NCI-H1694 treated with DMSO at 0.1 percent for 48 hours (cell line): ENCODE results near the gene GIGYF2.

Source experiments
- DNase-seq: peaks from one replicate; lab custom pipeline; 2025; lab: John Stamatoyannopoulos, UW

Gene GIGYF2

GRCh38 chr2:232749331-232749730 lies 52.2 kb downstream of the GIGYF2 start:
- no peak for DNase-seq

GRCh38 chr2:232750135-232750671 lies 53.1 kb downstream of the GIGYF2 start:
- no peak for DNase-seq

- DNase-seq: no peak
These were observed 60.8 kb downstream of the GIGYF2 start for GRCh38 chr2:232757905-232758304.

- peak; percentile 61 for DNase-seq
These were observed 64.3 kb downstream of the GIGYF2 start for GRCh38 chr2:232761301-232761907.

- DNase-seq: no peak
These were observed 70.7 kb downstream of the GIGYF2 start for GRCh38 chr2:232767866-232768265.

GRCh38 chr2:232770207-232770606 lies 73.1 kb downstream of the GIGYF2 start:
- DNase-seq: no peak

GRCh38 chr2:232771870-232772269 lies 74.7 kb downstream of the GIGYF2 start:
- no peak for DNase-seq

GRCh38 chr2:232772531-232772930 lies 75.4 kb downstream of the GIGYF2 start:
- DNase-seq: no peak

- DNase-seq: no peak
These were observed 76.7 kb downstream of the GIGYF2 start for GRCh38 chr2:232773815-232774214.

- no peak for DNase-seq
These were observed 79.3 kb downstream of the GIGYF2 start, which contains the start of gene KCNJ13 for GRCh38 chr2:232776435-232776834. TSS of gene KCNJ13 (minus strand) at chr2:232776565. CDS start at chr2:232771362, 5,203 bp downstream.

- no peak for DNase-seq
These were observed 80.1 kb downstream of the GIGYF2 start for GRCh38 chr2:232777276-232777675.

- no peak for DNase-seq
These were observed 82.3 kb downstream of the GIGYF2 start for GRCh38 chr2:232779465-232779864.

GRCh38 chr2:232779934-232780333 lies 82.8 kb downstream of the GIGYF2 start:
- DNase-seq: no peak

GRCh38 chr2:232781765-232782164 lies 84.6 kb downstream of the GIGYF2 start:
- no peak for DNase-seq

GRCh38 chr2:232783278-232783677 lies 86.1 kb downstream of the GIGYF2 start:
- DNase-seq: no peak

- no peak for DNase-seq
These were observed 90.7 kb downstream of the GIGYF2 start for GRCh38 chr2:232787806-232788205.

- no peak for DNase-seq
These were observed 92.0 kb downstream of the GIGYF2 start for GRCh38 chr2:232789082-232789481.

- no peak for DNase-seq
These were observed 94.4 kb downstream of the GIGYF2 start for GRCh38 chr2:232791518-232791917.

GRCh38 chr2:232793271-232793670 lies 96.1 kb downstream of the GIGYF2 start:
- DNase-seq: no peak

GRCh38 chr2:232794981-232795380 lies 97.8 kb downstream of the GIGYF2 start:
- no peak for DNase-seq

GRCh38 chr2:232795920-232796319 lies 98.8 kb downstream of the GIGYF2 start:
- DNase-seq: no peak

GRCh38 chr2:232798187-232798586 lies 101.1 kb downstream of the GIGYF2 start:
- DNase-seq: no peak

GRCh38 chr2:232800166-232800565 lies 103.0 kb downstream of the GIGYF2 start:
- no peak for DNase-seq

- DNase-seq: no peak
These were observed 105.0 kb downstream of the GIGYF2 start for GRCh38 chr2:232802091-232802490.
